K562 (cell line): ENCODE data around the gene MGST2. TPM values are rescaled to one million over a fixed set of nuclear protein-coding genes. Genes with fewer than 3 reads are reported as not detected.

Source experiments
- MGA ChIP-seq: fragments of 450-650 bp; IDR thresholded peaks from 2 replicates; pipeline ENCODE4 v1.6.1; 2016; ENCODE audit warnings: mild to moderate bottlenecking, moderate library complexity
- MTA3 ChIP-seq: fragments of 450-650 bp; formaldehyde crosslinking; IDR thresholded peaks from 2 replicates; pipeline ENCODE4 v1.6.1; 2017; ENCODE audit warnings: mild to moderate bottlenecking, borderline replicate concordance
- NCOR1 ChIP-seq: fragments of 450-650 bp; IDR thresholded peaks from 2 replicates; pipeline ENCODE4 v1.6.1; 2016; ENCODE audit warnings: mild to moderate bottlenecking, moderate library complexity
- UBTF ChIP-seq, 2 experiments: IDR thresholded peaks; 2 replicates each; pipeline ENCODE4 v1.6.1; 2012; ENCODE audit warnings: improper control_type of control experiment in 2 of 2, low read depth in 2 of 2, low read length in 2 of 2, borderline replicate concordance in 1 of 2
- polyA plus RNA-seq, 8 experiments: library from polyadenylated mRNA; depleted of rRNA in 4 of 8; stranded (reverse) in 5 of 8; unstranded in 3 of 8; fragments of >200 nt; fragmentation: Nextera tagmentation in 2 of 8; fragmentation: Illumina TruSeq in 1 of 8; extraction: Ambion mirVana in 2 of 8; extraction: Trizol in 1 of 8; gene quantifications; 2 replicates each; pipeline versions ENCODE4 v1.2.1 to v1.2.3, GENCODE V29; 2011 to 2014; ENCODE audit warnings: inconsistent platforms in 1 of 8, missing spikeins in 1 of 8
- total RNA-seq, 7 experiments: library from RNA; depleted of rRNA in 6 of 7; stranded (reverse); fragments of >200 nt in 6 of 7; fragmentation: Illumina TruSeq in 2 of 7; extraction: Trizol in 2 of 7; gene quantifications; 2 replicates each; pipeline versions ENCODE4 v1.2.1 to v1.2.3, GENCODE V29; 2011 to 2021; ENCODE audit warnings: low replicate concordance in 1 of 7
- TF ChIP-seq, protein P1 (sequence below): fragments of 450-650 bp; IDR thresholded peaks from 2 replicates; pipeline ENCODE4 v1.6.1; 2018; ENCODE audit not compliant: partially characterized antibody

MGST2 gene
- total and polyA plus RNA-seq, 9 of the 15 experiments (the other 6 are each of a cell fraction or from before 2014, with no cell fraction given): 38.7 to 115 (median 84.6) TPM

GRCh38 chr4:139666735-139667281, 1.2 kb downstream of the MGST2 start (continued):
- TF ChIP-seq MGA: peak; percentile 80
- TF ChIP-seq UBTF (IDR thresholded peaks at IDR 0.05; ENCODE audit: borderline replicate concordance in 1 of 2, low read depth in 2 of 2, low read length in 2 of 2): 0 out of 4 replicates have a peak, but pooled peaks of 1 of the 2 experiments have one; percentile 29
- no peak; the same call in 1 of the 2 replicates for TF ChIP-seq NCOR1
- 0 out of 2 replicates have a peak, but pooled peaks have one; percentile 17 for TF ChIP-seq MTA3
- TF ChIP-seq, protein P1, sequence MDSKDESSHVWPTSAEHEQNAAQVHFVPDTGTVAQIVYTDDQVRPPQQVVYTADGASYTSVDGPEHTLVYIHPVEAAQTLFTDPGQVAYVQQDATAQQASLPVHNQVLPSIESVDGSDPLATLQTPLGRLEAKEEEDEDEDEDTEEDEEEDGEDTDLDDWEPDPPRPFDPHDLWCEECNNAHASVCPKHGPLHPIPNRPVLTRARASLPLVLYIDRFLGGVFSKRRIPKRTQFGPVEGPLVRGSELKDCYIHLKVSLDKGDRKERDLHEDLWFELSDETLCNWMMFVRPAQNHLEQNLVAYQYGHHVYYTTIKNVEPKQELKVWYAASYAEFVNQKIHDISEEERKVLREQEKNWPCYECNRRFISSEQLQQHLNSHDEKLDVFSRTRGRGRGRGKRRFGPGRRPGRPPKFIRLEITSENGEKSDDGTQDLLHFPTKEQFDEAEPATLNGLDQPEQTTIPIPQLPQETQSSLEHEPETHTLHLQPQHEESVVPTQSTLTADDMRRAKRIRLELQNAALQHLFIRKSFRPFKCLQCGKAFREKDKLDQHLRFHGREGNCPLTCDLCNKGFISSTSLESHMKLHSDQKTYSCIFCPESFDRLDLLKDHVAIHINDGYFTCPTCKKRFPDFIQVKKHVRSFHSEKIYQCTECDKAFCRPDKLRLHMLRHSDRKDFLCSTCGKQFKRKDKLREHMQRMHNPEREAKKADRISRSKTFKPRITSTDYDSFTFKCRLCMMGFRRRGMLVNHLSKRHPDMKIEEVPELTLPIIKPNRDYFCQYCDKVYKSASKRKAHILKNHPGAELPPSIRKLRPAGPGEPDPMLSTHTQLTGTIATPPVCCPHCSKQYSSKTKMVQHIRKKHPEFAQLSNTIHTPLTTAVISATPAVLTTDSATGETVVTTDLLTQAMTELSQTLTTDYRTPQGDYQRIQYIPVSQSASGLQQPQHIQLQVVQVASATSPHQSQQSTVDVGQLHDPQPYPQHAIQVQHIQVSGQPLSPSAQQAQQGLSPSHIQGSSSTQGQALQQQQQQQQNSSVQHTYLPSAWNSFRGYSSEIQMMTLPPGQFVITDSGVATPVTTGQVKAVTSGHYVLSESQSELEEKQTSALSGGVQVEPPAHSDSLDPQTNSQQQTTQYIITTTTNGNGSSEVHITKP: no peak
- TF ChIP-seq, all 486 proteins: peak for 40
